Measurements from ENCODE around the gene MMEL1. TPM values are rescaled to one million over a fixed set of nuclear protein-coding genes. Genes with fewer than 3 reads are reported as not detected.
"Not testable (repeated sequence)": the region's sequence is repeated elsewhere in the genome, so short reads cannot be mapped to it uniquely, and the experiment has no call there.

MMEL1 gene
- total and polyA plus RNA-seq, 7 donors, result 0.66 to 37.2 (median 4.2) TPM; not detected in 1

GRCh38 chr1:2652152-2652925 is 19.5 kb upstream of the MMEL1 start:
- H3K27me3 ChIP-seq, result peaks cover 3 to 29% (median 9%) of the 10 kb centered on the region in 3 donors
- H3K4me3 ChIP-seq; intact Hi-C loops (cut with DNase I); H3K4me1 ChIP-seq; H3K27ac ChIP-seq; H3K9me3 ChIP-seq; H3K36me3 ChIP-seq: not testable (repeated sequence)
- 28 to 40% methylated on average over 16 of the region's 16 CpGs for WGBS, 2 donors
- DNase-seq, result peak; percentile 74

GRCh38 chr1:2650967-2651645 is 18.3 kb upstream of the MMEL1 start:
- H3K27ac ChIP-seq, result no peak overlapping the region
- peak; percentile 37 for DNase-seq
- H3K4me3 ChIP-seq, result no peak overlapping the region
- no peaks in the 10 kb centered on the region for H3K4me1 ChIP-seq
- H3K9me3 ChIP-seq, result peaks cover 0 to 7% (median 6%) of the 10 kb centered on the region in 4 donors
- 34 to 57% methylated on average over 10 of the region's 10 CpGs for whole genome bisulfite sequencing, 2 donors
- no peaks in the 10 kb centered on the region for H3K36me3 ChIP-seq
- H3K27me3 ChIP-seq, result peaks cover 3 to 29% (median 9%) of the 10 kb centered on the region in 3 donors
- no peak for TF ChIP-seq POLR2AphosphoS5 (IDR thresholded peaks at IDR 0.05)
- TF ChIP-seq EP300 (IDR thresholded peaks at IDR 0.05), result no peak
- no peak for TF ChIP-seq CTCF (IDR thresholded peaks at IDR 0.05)
- no peak for TF ChIP-seq POLR2A (IDR thresholded peaks at IDR 0.05)
- intact Hi-C loops (cut with DNase I), result no loop called here

GRCh38 chr1:2646837-2647236 is 14.0 kb upstream of the MMEL1 start:
- TF ChIP-seq POLR2AphosphoS5 (IDR thresholded peaks at IDR 0.05), result no peak
- TF ChIP-seq EP300 (IDR thresholded peaks at IDR 0.05), result no peak
- TF ChIP-seq POLR2A (IDR thresholded peaks at IDR 0.05), result no peak
- no peak for TF ChIP-seq CTCF (IDR thresholded peaks at IDR 0.05)
- H3K27me3 ChIP-seq, result no peaks in the 10 kb centered on the region
- no peak overlapping the region for H3K27ac ChIP-seq
- no peak overlapping the region for H3K4me3 ChIP-seq
- WGBS, 2 donors, result 73 to 74% methylated on average over 5 of the region's 5 CpGs
- intact Hi-C loops (cut with DNase I), result loop anchor here (10.0 kb wide), 4 partner anchors 92 to 1258 kb away; partner anchors contain the start of genes C1orf174, PANK4, PEX10 and TNFRSF14
- H3K4me1 ChIP-seq, result peaks cover 0 to 18% (median 14%) of the 10 kb centered on the region in 4 donors
- no peaks in the 10 kb centered on the region for H3K36me3 ChIP-seq
- H3K9me3 ChIP-seq, result peaks cover 0 to 7% (median 6%) of the 10 kb centered on the region in 4 donors
- no peak for DNase-seq

- no peak for TF ChIP-seq EP300 (IDR thresholded peaks at IDR 0.05)
- no peak for TF ChIP-seq POLR2A (IDR thresholded peaks at IDR 0.05)
- TF ChIP-seq POLR2AphosphoS5 (IDR thresholded peaks at IDR 0.05), result no peak
- no peak for TF ChIP-seq CTCF (IDR thresholded peaks at IDR 0.05)
- Histone ChIP-seq H3K4me1 (peaks cover 0 to 26% (median 21%) of the 10 kb centered on the region in 4 donors), H3K27me3 (no peaks in the 10 kb centered on the region), H3K27ac (no peak overlapping the region), H3K4me3 (no peak overlapping the region), H3K36me3 (no peaks in the 10 kb centered on the region), H3K9me3 (peaks cover 0 to 7% (median 6%) of the 10 kb centered on the region in 4 donors)
- intact Hi-C loops (cut with DNase I), result loop anchor here (10.0 kb wide), 4 partner anchors 91 to 1259 kb away; partner anchors contain the start of genes C1orf174, PANK4, PEX10 and TNFRSF14
- no peak for DNase-seq
- 86 to 88% methylated on average over 11 of the region's 11 CpGs for WGBS, 2 donors
Measured at GRCh38 chr1:2645776-2646175, 13.0 kb upstream of the MMEL1 start.

GRCh38 chr1:2645143-2645542 is 12.3 kb upstream of the MMEL1 start:
- H3K4me3 ChIP-seq, result no peak overlapping the region
- no peaks in the 10 kb centered on the region for H3K36me3 ChIP-seq
- H3K9me3 ChIP-seq, result peaks cover 0 to 7% (median 6%) of the 10 kb centered on the region in 4 donors
- peaks cover 0 to 26% (median 21%) of the 10 kb centered on the region in 4 donors for H3K4me1 ChIP-seq
- H3K27me3 ChIP-seq, result no peaks in the 10 kb centered on the region
- DNase-seq, result no peak
- intact Hi-C loops (cut with DNase I), result loop anchor here (10.0 kb wide), 4 partner anchors 90 to 1260 kb away; partner anchors contain the start of genes C1orf174, PANK4, PEX10 and TNFRSF14
- TF ChIP-seq CTCF (IDR thresholded peaks at IDR 0.05), result no peak
- no peak for TF ChIP-seq POLR2AphosphoS5 (IDR thresholded peaks at IDR 0.05)
- no peak for TF ChIP-seq EP300 (IDR thresholded peaks at IDR 0.05)
- no peak for TF ChIP-seq POLR2A (IDR thresholded peaks at IDR 0.05)
- 86 to 88% methylated on average over 14 of the region's 14 CpGs for WGBS, 2 donors
- no peak overlapping the region for H3K27ac ChIP-seq

All from sigmoid colon (tissue), 7 donors.